ENCODE results near the gene PIK3R5.
A peak's percentile ranks its signal among the peaks of the same experiment; 100 is the strongest.
"Not testable (repeated sequence)": the region's sequence is repeated elsewhere in the genome, so short reads cannot be mapped to it uniquely, and the experiment has no call there.

The PIK3R5 gene

GRCh38 chr17:8984225-8984624 is 18.7 kb upstream of the PIK3R5 start:
- not testable (repeated sequence) for DNase-seq

- DNase-seq = no peak
Measured at GRCh38 chr17:8981443-8981842, 15.9 kb upstream of the PIK3R5 start.

GRCh38 chr17:8979715-8980114 is 14.2 kb upstream of the PIK3R5 start:
- no peak for DNase-seq

- DNase-seq = no peak
Measured at GRCh38 chr17:8976638-8977037, 11.1 kb upstream of the PIK3R5 start.

- no peak for DNase-seq
Measured at GRCh38 chr17:8975091-8975725, 9.7 kb upstream of the PIK3R5 start.

GRCh38 chr17:8969901-8970300 is 4.4 kb upstream of the PIK3R5 start:
- no peak for DNase-seq

- no peak for DNase-seq
Measured at GRCh38 chr17:8968503-8968902, 3.0 kb upstream of the PIK3R5 start.

GRCh38 chr17:8967861-8968260 is 2.4 kb upstream of the PIK3R5 start:
- no peak for DNase-seq

- DNase-seq = no peak
Measured at GRCh38 chr17:8966926-8967325, 1.4 kb upstream of the PIK3R5 start.

GRCh38 chr17:8964801-8965393 is 610 bp downstream of the PIK3R5 start:
- peak; percentile 58 for DNase-seq

GRCh38 chr17:8963647-8964258 is 1.8 kb downstream of the PIK3R5 start:
- DNase-seq = no peak

GRCh38 chr17:8963014-8963413 is 2.5 kb downstream of the PIK3R5 start:
- DNase-seq = no peak

- no peak for DNase-seq
Measured at GRCh38 chr17:8961829-8962228, 3.7 kb downstream of the PIK3R5 start.

GRCh38 chr17:8960325-8961140 is 5.0 kb downstream of the PIK3R5 start:
- no peak for DNase-seq

- DNase-seq = no peak
Measured at GRCh38 chr17:8959312-8959918, 6.1 kb downstream of the PIK3R5 start.

- no peak for DNase-seq
Measured at GRCh38 chr17:8957721-8958120, 7.8 kb downstream of the PIK3R5 start.

- DNase-seq = no peak
Measured at GRCh38 chr17:8956465-8956902, 9.0 kb downstream of the PIK3R5 start.

- no peak for DNase-seq
Measured at GRCh38 chr17:8955021-8955959, 10.2 kb downstream of the PIK3R5 start.

GRCh38 chr17:8954339-8954738 is 11.2 kb downstream of the PIK3R5 start:
- peak; percentile 75 for DNase-seq

GRCh38 chr17:8953156-8953885 is 12.2 kb downstream of the PIK3R5 start:
- DNase-seq = no peak

- DNase-seq = no peak
Measured at GRCh38 chr17:8952191-8952590, 13.3 kb downstream of the PIK3R5 start.
